Bronchial epithelial cell (primary cell): ENCODE measurements around the gene PNPLA5. TPM values are rescaled to one million over a fixed set of nuclear protein-coding genes. Genes with fewer than 3 reads are reported as not detected.

ENCODE experiments used
- DNase-seq: peaks from one replicate; pipeline ENCODE4 v3.0.0-alpha.2; 2010; ENCODE audit warnings: low read depth
- FAIRE-seq: peaks from 2 replicates; lab custom pipeline; 2011; peaks lifted over from hg19 to GRCh38; lab: Jason Lieb, UNC
- H3K27me3 ChIP-seq: 2 replicates; pipeline ENCODE4 v1.5.1; 2011; ENCODE audit warnings: low read length; ENCODE audit not compliant: control insufficient read depth, insufficient read depth
- H3K36me3 ChIP-seq: 2 replicates; pipeline ENCODE4 v1.5.1; 2011; ENCODE audit warnings: low read length; ENCODE audit not compliant: control insufficient read depth, insufficient read depth
- H3K4me3 ChIP-seq: 2 replicates; pipeline ENCODE4 v1.5.1; 2011; ENCODE audit warnings: mild to moderate bottlenecking, low read depth, low read length, control low read depth
- total RNA-seq: library from RNA; depleted of rRNA; stranded (reverse); fragments of >200 nt; gene quantifications from 2 replicates; pipeline ENCODE4 v1.2.1, GENCODE V29; 2014
- TF ChIP-seq, protein P1 (sequence below): IDR thresholded peaks from 2 replicates; pipeline ENCODE4 v1.5.1; 2011; ENCODE audit warnings: mild to moderate bottlenecking, moderate library complexity, low read length, control low read depth, inconsistent platforms; ENCODE audit not compliant: insufficient read depth, severe bottlenecking

Gene PNPLA5, protein sequence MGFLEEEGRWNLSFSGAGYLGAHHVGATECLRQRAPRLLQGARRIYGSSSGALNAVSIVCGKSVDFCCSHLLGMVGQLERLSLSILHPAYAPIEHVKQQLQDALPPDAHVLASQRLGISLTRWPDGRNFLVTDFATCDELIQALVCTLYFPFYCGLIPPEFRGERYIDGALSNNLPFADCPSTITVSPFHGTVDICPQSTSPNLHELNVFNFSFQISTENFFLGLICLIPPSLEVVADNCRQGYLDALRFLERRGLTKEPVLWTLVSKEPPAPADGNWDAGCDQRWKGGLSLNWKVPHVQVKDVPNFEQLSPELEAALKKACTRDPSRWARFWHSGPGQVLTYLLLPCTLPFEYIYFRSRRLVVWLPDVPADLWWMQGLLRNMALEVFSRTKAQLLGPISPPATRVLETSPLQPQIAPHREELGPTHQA
- total RNA-seq = not detected in 2 replicates

DNA sequence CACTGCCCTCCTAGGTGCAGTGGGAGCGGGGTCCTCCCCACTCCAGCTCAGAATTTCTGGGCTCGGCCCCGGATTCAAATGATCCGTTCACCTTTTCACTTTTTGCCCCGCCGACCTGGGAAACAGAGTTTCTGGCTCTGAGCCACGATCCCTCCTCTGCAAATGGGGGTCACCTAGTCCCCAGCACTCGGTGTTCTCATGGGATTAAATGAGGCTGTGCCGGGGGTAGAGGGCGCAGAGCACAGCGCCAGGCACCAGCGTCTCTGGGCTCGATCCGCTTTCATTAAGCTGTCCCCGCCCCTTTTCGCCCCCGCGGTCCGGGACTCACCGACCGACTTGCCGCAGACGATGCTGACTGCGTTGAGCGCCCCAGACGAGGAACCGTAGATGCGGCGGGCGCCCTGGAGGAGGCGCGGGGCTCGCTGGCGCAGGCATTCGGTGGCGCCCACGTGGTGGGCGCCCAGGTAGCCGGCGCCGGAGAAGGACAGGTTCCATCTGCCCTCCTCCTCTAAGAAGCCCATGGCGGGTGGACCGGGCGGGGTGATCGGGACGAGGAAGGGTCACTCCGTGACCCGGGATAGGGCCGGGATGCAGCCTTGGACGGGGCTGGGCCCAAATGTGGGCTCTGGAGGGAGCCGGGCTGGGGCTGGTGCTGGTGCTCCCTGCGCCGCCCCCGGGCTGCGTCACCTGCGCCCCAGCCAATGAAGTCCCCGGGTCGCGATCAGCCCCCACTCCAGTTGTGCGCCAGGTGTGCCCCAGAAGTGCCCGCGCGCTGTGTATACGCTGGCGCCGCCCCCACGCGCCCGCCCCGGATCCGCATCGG, at the start of gene PNPLA5:
Gene PNPLA5, minus strand, starts transcription at position 654 of the 823 bp plus-strand sequence. Its CDS starts 133 bp downstream, at position 521.
- DNase-seq = no peak
- H3K27me3 ChIP-seq = peaks cover 16% of the 10 kb centered on the region

DNA sequence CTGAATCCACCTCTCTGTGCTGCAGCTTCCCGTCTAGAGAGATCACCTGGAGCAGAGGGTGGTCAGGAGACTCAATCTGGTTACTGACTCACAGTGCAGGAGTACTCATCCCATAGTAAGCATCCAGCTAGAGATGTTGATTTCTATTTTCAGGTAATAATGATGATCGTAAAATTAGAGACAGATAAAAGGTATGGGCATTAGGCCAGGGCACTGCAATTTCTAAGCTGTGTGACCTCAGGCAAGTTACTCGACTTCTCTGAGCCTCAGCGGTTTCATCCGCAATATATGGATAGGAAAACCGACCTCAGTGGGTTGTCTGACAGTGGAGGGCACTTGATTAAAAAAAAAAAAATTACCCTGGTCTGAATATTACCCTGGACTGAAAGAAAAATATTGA, 49.6 kb upstream of the PNPLA5 start:
- TF ChIP-seq, protein P1, sequence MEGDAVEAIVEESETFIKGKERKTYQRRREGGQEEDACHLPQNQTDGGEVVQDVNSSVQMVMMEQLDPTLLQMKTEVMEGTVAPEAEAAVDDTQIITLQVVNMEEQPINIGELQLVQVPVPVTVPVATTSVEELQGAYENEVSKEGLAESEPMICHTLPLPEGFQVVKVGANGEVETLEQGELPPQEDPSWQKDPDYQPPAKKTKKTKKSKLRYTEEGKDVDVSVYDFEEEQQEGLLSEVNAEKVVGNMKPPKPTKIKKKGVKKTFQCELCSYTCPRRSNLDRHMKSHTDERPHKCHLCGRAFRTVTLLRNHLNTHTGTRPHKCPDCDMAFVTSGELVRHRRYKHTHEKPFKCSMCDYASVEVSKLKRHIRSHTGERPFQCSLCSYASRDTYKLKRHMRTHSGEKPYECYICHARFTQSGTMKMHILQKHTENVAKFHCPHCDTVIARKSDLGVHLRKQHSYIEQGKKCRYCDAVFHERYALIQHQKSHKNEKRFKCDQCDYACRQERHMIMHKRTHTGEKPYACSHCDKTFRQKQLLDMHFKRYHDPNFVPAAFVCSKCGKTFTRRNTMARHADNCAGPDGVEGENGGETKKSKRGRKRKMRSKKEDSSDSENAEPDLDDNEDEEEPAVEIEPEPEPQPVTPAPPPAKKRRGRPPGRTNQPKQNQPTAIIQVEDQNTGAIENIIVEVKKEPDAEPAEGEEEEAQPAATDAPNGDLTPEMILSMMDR = no peak
- no peaks in the 10 kb centered on the region for H3K27me3 ChIP-seq
- FAIRE-seq = no peak

More for the DNA sequence above, at the start of gene PNPLA5:
- Histone ChIP-seq H3K4me3 (no peak within 1 kb of the TSS), H3K36me3 (no peaks in the 10 kb centered on the region)
- no peak for FAIRE-seq
- TF ChIP-seq, protein P1 = no peak

DNA sequence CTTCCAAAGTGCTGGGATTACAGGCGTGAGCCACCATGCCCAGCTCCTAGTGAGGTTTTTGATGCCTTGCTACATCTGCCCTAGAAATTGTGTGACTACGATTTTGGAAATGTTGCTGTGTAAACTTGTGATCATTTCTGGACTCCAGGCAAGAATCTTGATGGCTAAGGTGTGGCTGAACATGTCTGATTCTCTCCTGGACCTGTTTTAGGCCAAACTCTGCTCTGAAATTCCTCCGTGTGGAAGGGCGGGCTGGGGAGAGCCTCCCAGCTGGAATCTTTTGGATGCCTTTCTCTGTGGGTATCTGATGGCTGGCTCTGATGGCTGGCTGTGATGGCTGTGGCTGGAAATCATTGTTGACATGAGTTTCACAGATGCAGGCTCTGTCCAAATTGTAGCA, 40.0 kb upstream of the PNPLA5 start:
- no peak for FAIRE-seq
- no peak overlapping the region for H3K4me3 ChIP-seq
- DNase-seq = no peak
- no peaks in the 10 kb centered on the region for H3K27me3 ChIP-seq
- TF ChIP-seq, protein P1 = no peak
- no peaks in the 10 kb centered on the region for H3K36me3 ChIP-seq

More for the DNA sequence above, 49.6 kb upstream of the PNPLA5 start:
- DNase-seq = no peak
- peaks cover 3% of the 10 kb centered on the region for H3K36me3 ChIP-seq
- H3K4me3 ChIP-seq = no peak overlapping the region

DNA sequence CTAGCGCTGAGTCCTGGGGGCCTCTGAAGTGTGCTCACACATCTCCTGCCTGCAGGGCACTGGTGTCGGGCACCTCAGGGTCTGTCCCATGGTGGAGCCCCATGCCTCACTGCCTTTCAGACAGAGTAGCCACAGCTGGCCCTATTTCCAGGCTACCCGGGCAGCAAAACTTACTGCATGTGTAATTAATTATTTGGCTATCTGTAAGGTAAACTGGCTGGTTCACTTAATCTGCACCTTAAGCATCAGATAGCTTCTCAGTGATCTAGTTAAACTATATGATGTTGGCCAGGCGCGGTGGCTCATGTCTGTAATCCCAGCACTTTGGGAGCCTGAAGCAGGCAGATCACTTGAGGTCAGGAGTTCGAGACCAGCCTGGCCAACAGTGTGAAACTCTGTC, 37.1 kb upstream of the PNPLA5 start:
- DNase-seq (no peak), FAIRE-seq (no peak)
- Histone ChIP-seq H3K27me3 (no peaks in the 10 kb centered on the region), H3K36me3 (no peaks in the 10 kb centered on the region), H3K4me3 (no peak overlapping the region)
- TF ChIP-seq, protein P1 = no peak

DNA sequence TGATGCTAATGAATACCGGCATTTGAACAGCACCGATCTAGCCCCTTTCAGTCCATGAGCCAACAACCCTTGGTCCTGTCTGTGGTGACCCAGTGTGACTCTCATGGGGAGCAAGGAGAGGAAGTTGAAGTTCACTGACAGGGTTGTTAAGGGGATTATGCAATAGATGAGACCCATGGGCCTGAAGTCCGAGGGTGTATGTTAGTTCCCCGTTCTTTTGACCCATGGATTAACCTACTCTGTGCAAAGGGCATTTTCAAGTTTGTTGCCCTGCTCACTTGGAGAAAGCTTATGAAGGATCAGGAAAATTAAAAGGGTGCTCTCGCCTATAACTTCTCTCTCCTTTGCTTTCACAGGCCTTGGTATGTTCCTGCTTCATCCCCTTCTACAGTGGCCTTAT, 36.7 kb upstream of the PNPLA5 start:
- TF ChIP-seq, protein P1 = no peak
- no peaks in the 10 kb centered on the region for H3K27me3 ChIP-seq
- H3K36me3 ChIP-seq = no peaks in the 10 kb centered on the region
- H3K4me3 ChIP-seq = no peak overlapping the region
- FAIRE-seq (peak; percentile 60), DNase-seq (no peak)
